ENCODE data around the gene OR51G2.
"Not testable (repeated sequence)": the region's sequence is repeated elsewhere in the genome, so short reads cannot be mapped to it uniquely, and the experiment has no call there.

OR51G2 gene

GRCh38 chr11:4919250-4919649 lies at the start of gene OR51G2:
Gene OR51G2 (minus strand): TSS chr11:4919350. CDS start chr11:4915663, 3,687 bp downstream.
- no peak for DNase-seq (ENCODE audit: low read depth)

- no peak for DNase-seq (ENCODE audit: low read depth)
Measured at GRCh38 chr11:4962816-4963215, 43.7 kb upstream of the OR51G2 start.

DNA sequence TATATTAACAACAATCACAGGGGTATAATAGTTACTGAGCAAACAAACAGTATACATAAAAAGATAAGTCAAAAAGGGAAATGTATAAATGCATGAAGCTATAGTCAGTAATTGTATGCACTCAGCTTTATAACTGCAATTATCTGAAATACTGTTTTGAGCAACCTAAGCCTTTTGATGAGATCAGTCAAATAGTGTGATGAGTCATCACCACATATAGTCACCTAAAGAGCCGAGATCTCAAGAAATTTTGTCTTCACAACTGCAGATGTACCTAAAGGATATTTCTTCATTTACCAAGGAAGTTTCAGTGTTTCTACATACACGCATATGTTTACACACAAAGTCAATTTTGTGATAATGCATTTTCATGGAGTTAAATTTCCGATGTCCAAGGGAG lies 41.7 kb upstream of the OR51G2 start:
- DNase-seq (ENCODE audit: low read depth): no peak

DNA sequence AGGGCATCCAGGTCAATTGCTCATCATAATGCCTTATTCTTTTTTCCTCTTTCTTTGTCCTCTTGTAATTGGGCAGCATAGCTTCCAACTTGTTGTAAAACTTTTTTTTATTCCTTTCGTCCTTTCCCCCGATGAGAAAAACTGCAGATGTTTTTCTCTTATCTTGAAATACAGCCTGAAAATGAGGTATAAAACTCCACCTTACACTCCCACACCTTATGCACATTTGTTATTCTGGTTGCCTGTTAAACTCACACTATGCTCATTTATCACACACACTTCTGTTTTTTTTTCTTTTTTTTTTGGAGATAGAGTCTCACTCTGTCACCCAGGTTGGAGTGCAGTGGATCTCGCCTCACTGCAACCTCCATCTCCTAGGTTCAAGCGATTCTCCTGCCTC lies 38.2 kb upstream of the OR51G2 start:
- DNase-seq (ENCODE audit: low read depth): no peak

DNA sequence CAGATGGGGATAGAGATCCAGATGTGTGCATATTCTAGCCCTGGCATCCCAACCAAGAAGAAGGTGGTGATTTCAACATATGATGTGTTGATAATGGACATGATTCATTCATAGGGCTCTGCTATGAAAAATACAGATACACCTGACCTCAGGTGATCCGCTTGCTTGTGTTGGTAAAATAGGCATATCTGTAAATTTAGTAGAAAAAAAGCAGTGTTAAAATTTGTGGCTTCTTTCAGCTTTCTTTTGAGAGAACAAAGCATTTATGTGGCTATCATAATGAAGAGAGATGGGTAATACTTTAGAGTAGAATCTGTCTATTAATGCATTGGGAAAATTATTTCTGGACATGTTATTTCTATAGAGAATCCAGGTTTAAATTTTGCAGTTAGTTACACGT lies 36.5 kb upstream of the OR51G2 start, which contains the start of gene OR51A2:
OR51A2 (minus strand) TSS at position 101 of the 400 bp plus-strand sequence; CDS start at position 101, 0 bp downstream.
- DNase-seq (ENCODE audit: low read depth): not testable (repeated sequence)

DNA sequence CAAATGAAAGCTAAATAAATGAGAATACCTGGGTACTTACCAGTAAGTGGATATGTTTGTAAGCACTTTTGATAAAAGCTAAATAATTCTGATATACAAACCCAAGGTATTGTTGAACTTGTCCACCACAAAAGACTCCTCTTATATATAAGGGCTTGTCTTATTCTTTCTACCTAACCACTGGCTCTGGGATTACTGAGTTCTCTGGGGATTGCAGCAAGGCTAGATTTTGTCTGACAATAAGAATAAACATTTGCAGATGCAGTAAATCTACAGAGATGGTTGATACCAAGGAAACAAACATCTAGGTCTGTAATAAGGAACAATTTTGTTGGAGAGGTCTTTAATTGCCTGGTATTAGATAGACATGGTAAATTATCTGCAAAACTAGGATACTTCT lies 28.4 kb upstream of the OR51G2 start, which contains the start of gene OR51A4:
OR51A4 (minus strand) TSS at position 101 of the 400 bp plus-strand sequence. CDS start 505 bp downstream, outside the sequence.
- DNase-seq (ENCODE audit: low read depth): no peak

DNA sequence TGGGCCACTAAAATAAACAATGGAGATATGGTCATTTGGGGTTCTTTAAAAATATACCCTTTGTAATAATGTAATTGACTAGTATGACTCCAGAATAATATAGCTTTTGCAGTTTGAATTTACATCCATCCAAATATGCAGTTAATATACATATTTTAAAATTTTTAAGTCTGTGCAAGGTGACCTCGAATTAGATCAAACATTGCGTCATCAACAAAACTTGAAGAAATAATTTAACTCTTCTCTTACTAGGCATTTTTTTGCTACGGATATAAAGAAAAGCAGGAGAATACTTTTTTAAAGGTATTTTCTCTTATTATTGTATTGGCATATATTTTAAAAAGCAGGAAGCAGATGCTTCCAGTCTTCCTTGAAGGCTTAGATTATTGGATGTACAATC lies 17.6 kb upstream of the OR51G2 start:
- no peak for DNase-seq (ENCODE audit: low read depth)

GRCh38 chr11:4932751-4933150 lies 13.6 kb upstream of the OR51G2 start:
- no peak for DNase-seq (ENCODE audit: low read depth)

GRCh38 chr11:4926608-4927007 lies 7.5 kb upstream of the OR51G2 start:
- DNase-seq (ENCODE audit: low read depth): no peak

- no peak for DNase-seq (ENCODE audit: low read depth)
Measured at GRCh38 chr11:4924239-4924638, 5.1 kb upstream of the OR51G2 start, which contains the start of gene OR51G1. Gene OR51G1 (minus strand): TSS chr11:4924339. CDS start chr11:4924339, 0 bp downstream.

- no peak for DNase-seq (ENCODE audit: low read depth)
Measured at GRCh38 chr11:4922304-4922703, 3.2 kb upstream of the OR51G2 start.

GRCh38 chr11:4921796-4922195 lies 2.6 kb upstream of the OR51G2 start:
- DNase-seq (ENCODE audit: low read depth): no peak

DNA sequence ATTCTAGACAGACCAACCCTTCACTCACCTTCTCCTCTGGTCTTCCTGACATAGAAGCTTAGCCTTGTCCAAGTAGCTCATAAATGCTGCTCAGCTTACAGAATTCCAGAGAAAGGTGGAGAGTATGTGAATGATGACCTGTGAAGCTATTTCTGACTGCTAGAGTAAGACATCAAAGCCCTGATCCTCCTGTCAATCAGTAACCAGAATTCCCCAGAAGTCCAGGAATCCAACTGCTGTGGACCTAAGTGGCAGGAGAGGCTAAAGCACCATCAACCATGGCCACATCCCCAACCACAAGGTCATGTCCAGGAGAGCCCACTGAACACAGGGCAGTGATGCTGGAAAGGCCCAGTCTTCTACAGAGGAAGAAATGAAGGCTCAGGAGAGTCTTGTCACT lies 2.6 kb downstream of the OR51G2 start:
- no peak for DNase-seq (ENCODE audit: low read depth)

DNA sequence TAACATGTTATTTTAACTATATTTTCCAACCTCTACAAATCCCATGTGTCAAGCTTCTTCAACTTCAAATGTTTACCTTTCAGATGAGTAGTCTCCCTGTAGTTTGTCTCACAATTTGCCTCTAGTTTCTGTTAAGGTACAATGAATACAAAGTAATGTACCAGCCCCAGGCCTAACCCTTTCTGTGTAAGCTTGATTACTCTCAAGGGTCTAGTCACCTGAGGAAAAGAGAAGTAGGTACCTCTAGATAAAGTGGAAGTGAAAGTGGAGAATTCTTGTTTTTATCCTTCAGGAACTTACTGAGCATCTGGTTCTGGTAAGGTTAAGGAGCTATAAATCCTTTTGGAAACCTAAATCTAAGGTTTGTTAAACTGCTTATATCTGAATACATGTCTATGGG lies 15.7 kb downstream of the OR51G2 start, which contains the start of gene OR51A7:
OR51A7 (plus strand) TSS at position 300 of the 400 bp plus-strand sequence. CDS start 3,587 bp downstream, outside the sequence.
- DNase-seq (ENCODE audit: low read depth): no peak

DNA sequence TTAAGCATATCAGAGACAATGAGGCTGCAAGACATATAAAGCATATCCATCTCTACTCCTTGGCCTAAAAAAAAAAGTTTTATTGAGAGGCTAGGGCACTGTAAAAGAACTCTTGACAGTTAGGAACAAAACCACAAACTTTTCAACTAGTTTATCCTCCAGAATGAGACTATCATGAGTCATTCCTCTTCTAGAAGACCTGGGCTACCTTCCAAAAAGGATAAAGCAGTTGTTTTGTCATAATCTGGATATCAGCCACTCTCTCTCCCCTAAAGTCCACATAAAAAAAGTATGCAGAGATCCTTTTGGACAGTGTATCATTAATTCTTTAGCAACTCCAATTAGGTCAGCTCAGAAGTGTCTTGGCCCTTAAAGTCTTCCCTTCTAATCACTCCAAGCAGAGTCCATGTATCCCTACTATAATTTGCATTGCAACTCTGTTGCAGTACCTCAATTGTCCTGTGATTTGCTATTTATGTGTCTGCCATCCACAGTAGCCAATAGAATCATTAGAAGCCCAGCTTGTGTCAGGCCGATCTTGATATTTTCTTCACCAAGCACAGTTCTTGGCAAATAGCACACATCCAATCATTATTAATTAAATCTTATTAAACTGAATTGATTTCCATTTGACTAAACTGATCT lies 27.0 kb downstream of the OR51G2 start:
- DNase-seq (ENCODE audit: low read depth): peak; percentile 60

DNA sequence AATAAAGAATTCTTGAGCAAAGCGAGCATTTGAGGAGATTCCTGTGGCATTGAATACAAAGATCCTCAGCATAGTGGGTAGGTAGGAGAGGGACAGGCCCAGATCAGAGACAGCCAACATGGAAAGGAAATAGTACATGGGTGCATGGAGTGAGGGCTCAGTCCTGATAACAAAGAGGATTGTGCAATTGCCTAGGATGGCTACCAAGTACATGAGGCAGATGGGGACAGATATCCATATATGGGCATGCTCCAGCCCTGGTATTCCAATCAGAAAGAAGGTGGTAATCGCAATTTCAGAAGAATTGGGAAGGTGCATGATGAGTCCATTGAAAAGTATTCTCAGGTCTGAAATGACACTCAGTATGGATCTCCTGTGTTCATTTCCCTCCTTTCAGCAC lies 28.9 kb downstream of the OR51G2 start:
- no peak for DNase-seq (ENCODE audit: low read depth)

DNA sequence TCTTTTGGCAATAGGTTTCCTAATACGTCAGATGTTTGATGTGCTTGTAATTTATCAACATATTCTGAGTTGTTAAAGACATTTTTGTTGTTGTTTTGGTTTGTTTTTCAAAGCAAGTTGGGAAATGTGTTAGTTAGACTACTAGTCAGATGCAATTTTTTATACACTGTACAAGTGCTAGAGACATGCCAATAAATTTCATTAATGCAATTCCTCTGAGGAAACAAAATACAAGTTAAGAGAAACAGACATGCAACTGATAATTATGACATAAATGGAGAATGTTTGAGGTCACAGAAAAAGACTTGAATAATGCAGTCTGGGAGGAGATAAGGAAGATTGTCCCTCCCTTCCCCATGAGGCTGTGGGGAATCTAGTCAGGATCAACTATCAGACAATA lies 31.6 kb downstream of the OR51G2 start:
- no peak for DNase-seq (ENCODE audit: low read depth)

DNA sequence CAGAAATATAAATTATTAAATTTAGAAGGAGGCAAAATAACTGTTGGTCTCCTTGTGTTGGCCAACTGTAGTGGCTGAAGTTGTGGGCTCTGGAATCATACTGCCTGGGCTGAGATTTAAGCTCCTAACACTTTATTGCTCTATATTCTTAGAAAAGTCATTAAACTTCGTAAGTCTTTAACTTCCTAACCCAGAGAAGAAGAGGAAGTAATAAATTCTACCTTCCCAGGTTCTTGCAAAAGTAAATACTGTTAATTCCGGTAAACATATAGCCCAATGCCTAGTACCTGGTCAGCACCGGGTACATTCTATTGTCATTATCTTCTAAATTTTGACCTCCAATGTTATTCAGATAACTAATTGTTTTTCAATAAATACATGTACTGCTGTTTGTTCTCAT lies 33.0 kb downstream of the OR51G2 start:
- no peak for DNase-seq (ENCODE audit: low read depth)

DNA sequence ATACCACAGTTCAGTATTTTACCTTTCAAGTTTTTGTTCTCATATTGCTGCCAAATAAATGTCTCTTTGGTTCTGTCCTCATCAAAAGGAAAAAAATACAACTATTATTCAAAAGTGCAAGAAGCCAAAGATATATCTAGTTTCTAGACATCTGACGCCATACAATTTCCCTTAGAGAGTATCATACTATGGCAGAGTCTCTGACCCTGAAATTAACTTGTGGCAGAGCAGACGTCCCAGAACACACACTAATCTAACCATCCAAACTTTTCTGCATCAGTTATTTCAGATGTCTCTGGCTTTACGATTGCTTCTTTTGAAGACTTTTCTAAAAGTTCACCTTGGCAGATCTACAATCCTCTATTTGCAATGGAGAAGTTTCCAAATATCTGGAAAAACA lies 34.8 kb downstream of the OR51G2 start:
- DNase-seq (ENCODE audit: low read depth): no peak

- no peak for DNase-seq (ENCODE audit: low read depth)
Measured at GRCh38 chr11:4882543-4882942, 36.6 kb downstream of the OR51G2 start.

DNA sequence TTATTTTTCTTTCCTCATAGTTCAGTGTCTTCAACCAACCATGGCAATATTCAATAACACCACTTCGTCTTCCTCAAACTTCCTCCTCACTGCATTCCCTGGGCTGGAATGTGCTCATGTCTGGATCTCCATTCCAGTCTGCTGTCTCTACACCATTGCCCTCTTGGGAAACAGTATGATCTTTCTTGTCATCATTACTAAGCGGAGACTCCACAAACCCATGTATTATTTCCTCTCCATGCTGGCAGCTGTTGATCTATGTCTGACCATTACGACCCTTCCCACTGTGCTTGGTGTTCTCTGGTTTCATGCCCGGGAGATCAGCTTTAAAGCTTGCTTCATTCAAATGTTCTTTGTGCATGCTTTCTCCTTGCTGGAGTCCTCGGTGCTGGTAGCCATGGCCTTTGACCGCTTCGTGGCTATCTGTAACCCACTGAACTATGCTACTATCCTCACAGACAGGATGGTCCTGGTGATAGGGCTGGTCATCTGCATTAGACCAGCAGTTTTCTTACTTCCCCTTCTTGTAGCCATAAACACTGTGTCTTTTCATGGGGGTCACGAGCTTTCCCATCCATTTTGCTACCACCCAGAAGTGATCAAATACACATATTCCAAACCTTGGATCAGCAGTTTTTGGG lies 37.2 kb downstream of the OR51G2 start, which contains the start of gene OR51T1:
OR51T1 (plus strand) TSS at position 41 of the 641 bp plus-strand sequence; CDS start at position 41, 0 bp downstream.
- peak; percentile 32 for DNase-seq (ENCODE audit: low read depth)

DNA sequence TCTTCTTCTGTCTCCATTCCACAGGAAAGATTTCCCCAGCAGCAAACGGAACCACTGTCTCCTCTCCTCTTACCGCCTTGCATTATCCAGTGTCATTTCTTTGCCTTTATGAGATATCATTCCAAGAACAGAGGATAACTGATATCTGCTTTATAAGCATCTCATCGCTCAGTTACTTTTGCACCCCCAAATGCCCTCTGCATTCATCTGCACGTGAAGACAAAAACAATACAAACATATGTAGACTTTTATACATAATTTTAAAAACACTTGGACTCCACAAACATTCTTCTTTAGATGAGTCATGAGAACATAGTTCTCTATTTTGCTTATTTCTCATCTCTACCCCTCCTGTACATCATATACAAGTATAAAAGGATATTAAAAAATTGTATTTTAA lies 38.0 kb downstream of the OR51G2 start:
- DNase-seq (ENCODE audit: low read depth): no peak

GRCh38 chr11:4865855-4866254 lies 53.3 kb downstream of the OR51G2 start:
- no peak for DNase-seq (ENCODE audit: low read depth)

Data from non-pigmented ciliary epithelial cell (primary cell).